Measurements from ENCODE around the gene EFTUD2.
A peak's percentile ranks its signal among the peaks of the same experiment; 100 is the strongest.

The EFTUD2 gene

DNA sequence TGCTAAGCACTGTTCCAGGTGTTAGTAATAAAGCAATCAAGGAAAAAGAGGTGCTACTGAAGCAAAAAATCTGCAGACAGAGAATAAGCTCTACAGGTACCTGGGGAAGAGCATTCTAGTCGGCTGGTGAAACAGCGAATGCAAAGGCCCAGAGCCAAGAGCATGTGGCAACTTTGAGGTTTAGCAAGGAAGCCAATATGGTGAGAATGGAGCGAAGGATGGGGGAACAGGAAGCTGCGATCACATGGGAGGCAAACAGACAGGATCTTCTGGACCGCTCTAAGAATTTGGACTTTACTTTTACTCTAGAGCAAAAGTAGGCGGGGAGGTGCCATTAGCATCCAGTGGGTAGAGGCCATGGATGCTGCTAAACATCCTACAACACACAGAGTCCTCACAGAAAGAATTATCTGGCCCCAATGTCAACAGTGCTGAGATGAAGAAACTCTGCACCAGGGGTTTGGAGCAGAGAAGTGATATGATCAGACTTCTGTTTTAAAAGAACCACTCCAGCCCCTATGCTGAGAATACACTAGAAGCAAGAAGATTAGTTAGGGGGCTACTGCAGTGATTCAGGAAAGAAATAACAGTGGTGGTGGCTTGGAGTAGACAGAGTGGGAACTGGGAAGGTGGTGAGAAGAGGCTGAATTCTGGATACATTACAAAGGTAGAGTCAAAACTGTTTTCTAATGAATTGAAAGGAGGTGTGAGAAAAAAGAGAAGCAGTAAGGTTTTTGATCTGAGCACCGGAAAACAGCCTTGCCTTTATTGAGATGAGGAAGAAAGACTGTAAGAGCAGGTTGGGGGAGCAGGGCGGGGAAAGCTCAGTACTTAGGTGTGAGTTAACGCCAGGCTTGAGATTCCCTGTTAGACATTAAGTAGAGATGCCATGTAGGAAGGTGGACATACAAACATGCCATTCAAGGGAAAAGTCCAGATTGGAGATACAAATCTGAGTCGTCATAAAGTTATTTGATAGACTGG, 11.0 kb downstream of the EFTUD2 start:
- DNase-seq (ENCODE audit: low read depth): no peak

DNA sequence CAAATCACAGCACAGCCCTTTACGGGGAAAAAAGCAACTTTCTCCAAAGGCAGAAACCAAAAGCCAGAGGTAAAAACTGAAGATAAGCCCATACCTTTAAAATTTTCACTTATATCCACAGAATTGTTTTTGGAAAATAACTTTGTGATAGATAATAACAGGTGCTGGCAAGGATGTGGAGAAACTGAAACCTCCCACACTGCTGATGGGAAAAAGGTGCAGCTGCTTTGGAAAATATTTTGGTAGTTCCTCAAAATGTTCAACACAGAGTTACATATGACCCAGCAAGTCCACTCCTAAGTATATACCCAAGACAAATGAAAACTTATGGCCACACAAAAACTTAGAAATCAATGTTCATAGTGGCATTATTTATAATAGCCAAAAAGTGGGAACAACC, 12.2 kb downstream of the EFTUD2 start:
- no peak for DNase-seq (ENCODE audit: low read depth)

DNA sequence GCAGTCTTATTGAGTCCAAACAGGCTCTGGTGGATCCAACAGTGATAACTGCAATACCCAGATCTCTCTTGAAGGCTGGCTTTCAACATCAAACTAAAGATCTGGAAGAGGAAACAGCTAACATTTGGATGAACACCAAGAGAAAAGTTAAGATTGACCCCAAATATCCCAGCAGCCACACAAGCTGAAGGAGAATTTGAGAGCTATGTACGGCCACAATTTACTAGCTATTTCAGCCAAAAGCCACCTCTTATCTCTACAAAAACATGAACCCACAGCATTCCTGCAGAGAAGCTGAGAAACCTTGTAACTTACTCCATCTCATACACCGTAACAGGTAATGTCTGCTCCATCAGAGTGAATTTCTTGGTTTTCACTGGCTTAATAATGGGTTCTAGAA, 14.3 kb downstream of the EFTUD2 start:
- DNase-seq (ENCODE audit: low read depth): no peak

DNA sequence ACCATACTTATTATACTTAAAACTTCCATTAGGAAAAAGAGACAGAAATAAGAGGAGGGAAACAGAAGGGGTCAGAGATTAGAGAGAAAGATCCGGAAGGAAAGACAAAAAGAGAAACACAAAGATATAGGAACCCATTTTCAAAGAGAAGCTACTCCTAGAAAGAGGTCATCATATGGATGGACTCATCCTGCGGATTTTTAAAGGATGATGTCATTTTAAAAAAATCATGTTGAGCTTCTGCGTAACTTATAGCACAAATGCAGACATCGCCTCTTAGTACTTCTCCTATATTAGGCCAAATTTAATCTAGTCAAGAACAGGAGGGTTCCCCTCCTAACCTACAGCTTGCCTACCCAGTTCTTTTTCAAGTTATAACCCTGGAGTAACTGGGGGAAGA, 18.1 kb downstream of the EFTUD2 start:
- no peak for DNase-seq (ENCODE audit: low read depth)

DNA sequence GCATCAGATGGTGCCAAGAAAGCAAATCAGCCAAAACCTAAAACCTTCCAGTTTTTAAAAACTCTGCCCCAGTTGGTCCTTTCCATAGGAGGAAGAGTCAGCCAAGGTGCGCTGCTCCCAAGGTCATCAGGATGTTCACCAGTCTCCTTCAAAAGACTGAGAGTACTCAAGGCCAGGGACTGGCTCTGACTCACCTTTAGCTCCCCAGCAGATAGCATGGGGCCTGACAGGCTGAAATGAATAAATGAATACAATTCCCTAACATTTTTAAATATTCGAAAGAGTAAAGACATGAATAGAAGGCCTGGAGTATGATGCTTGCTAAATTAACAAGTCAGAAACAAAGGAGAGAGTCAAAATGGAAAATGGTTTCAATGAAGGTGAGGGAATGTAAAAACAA, 19.2 kb downstream of the EFTUD2 start:
- no peak for DNase-seq (ENCODE audit: low read depth)

DNA sequence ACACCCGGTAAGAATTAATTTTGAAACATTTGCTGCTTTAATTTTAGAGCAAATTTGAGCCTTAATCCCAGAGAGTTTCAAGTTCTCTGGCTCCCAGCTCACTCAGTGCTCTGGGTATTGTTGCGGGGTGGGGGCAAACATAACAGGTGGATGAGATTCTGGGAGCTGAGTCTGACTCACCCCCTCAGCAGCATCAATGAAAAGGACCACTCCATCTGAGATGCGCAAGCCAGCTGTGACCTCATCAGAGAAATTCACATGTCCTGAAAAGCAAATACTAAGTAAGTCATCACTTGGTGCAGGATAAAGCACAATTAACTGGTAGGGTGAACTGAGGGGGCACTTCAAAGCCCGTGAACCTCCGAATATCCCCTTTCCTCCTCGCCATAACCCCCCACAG, 19.9 kb downstream of the EFTUD2 start:
- DNase-seq (ENCODE audit: low read depth): no peak

DNA sequence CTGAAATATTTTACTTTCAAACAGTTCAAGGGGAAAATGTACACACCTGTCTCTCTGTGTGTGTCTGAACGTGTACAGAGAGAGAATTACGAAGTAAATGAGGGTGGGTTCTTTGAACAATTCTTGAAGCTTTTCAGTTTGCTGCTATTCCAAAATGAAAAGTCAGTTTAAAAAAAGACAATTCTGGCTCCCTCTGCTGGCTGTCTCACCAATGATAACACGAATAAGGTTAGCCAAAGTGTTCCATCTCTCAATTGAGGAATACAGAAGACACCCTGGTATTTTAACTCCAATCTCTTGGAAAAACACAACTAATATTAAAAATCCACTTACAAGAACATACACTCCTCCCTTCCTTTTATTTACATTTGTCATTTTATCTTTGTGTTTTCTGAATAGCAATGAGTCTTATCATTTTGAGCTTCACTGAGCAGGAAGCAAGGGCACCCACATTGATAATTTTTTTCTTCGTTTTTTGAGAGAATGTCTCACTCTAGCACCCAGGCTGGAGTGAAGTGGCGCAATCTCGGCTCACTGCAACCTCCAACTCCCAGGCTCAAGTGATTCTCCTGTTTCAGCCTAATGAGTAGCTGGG, 20.5 kb downstream of the EFTUD2 start:
- DNase-seq (ENCODE audit: low read depth): no peak

DNA sequence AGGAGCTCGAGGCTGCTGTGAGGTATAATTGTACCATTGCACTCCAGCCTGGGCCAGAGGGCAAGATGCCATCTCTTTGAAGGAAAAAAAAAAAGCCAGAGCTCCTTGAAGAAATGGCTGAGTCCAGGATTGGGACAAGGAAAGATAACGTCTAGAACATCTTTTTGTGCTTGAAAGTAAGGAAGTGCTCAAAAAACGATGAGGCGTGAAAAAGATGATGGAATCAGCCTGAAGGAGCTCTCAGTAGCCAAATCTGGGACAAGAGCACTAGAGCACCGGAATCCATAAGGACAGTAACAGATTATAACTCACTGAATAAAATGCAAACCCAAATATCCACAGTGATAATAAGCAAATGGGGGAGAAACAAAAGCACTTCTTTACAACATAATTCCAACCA, 22.1 kb downstream of the EFTUD2 start:
- no peak for DNase-seq (ENCODE audit: low read depth)

DNA sequence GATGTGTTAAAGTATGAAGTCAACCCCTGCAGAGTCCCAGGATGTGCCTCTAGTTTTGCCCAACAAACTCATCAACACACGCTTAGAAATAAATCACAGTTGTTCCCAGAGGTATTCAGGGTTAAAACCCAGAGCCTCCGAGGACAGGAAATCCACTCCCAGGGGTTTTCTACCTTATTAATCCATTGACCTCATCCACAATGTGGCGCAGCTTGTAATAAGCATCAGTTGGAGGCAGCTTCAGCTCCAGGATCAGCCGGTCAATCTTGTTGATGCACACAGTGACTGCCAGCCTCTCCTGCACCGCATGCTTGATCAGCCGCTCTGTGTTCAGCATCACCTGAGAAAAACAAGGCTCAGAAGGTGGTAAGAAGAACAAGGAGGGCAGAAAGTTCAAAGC, 23.5 kb downstream of the EFTUD2 start:
- DNase-seq (ENCODE audit: low read depth): no peak

DNA sequence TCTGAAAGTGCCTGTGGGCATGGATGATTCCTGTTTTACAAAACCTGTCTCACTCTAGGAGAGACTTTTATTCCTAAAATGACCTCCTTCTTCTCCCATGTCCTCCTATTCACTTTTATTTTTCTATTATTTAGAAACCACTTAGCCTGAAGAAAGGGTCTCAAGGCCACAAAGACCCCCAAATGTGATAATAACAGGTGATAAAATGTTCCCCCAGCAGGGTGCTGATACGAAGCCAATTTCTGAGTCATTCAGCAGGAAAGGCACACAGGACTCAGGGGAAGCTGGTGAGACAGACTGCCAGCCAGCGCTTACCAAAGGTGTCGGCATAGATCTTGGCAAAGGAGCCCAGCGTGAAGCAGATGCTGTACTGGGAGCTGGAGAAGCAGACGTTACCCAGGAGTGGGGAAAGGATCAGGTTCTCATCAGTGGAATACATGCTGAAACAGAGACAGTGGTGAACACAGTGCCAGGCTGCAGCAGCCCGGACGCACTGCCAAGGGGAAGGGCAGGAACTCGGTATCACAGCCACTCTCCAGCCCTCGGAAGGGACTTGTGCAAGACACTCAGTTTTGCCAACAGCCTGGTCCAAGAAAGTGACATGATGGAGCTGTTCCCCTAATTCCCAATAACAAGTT, 27.0 kb downstream of the EFTUD2 start:
- no peak for DNase-seq (ENCODE audit: low read depth)

DNA sequence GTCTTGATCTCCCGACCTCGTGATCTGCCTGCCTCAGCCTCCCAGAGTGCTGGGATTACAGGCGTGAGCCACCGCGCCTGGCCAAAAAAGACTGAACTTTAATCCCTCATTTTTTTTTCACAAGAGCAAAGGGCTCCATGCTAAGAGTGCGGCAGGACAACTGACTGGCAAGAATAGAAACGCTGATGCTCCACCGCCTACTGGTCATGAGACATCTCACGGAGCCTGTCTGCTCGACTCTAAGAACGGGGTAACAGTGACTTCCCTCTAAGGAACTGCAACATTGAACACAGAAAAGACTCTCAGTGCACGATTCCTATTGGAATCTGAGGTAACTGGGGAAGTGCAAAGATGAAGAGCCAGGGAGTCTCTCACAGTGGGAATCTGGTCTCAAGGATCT, 27.7 kb downstream of the EFTUD2 start:
- DNase-seq (ENCODE audit: low read depth): no peak

DNA sequence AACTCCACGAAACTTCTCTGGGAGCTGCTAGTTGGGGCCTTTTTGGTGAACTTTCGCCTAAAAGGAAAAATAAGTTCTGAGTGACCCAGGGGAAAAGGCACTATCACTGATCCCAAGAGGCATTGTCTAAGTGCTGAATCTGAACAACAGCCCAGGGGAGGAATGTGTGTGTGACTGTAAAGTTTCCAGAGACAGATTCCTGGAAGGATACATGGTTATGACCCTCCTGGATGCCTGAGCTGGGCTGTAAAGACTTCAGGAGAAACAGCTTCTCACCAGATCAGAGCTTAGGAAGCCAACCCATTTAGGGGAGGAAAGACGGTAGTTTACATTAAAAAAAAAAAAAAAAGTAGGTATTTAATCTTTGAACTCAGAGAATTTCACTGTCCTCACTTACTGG, 31.4 kb downstream of the EFTUD2 start:
- no peak for DNase-seq (ENCODE audit: low read depth)

DNA sequence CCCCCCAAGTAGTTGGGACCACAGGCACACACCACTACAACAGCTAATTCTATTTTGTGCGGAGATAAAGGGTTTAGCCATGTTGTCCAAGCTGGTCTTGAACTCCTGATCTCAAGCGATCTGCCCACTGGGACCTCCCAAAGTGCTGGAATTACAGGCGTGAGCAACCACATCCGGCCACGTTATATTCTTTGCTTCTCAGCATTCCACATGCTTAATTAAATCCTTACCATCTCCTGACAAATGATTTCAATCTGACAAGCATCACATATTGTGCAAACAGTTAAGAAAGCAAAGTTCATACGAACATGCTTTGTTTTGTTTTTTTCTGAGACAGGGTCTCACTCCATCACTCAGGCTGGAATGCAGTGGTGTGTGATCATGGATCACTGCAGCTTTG, 33.3 kb downstream of the EFTUD2 start:
- DNase-seq (ENCODE audit: low read depth): no peak

DNA sequence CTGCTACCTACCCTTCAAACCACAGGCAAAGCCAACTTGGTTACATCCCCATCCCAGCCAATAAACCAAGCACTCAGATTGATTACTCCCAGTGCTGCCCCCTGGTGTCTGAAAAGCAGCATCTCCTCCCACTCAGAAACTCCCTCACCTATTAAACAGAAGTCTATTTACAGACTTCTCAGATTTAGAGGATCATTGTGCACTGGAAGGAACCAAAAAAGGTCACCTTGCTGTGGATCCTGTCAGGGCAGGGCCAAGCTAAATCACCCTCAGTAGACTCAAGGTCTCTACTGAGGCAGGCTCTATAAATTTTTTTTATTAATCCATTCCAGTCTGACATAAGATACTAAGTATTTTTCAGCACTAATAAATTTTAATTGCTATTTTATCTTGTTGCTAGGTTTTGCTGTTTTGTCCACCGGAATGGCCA, 34.0 kb downstream of the EFTUD2 start:
- peak; percentile 32 for DNase-seq (ENCODE audit: low read depth)

DNA sequence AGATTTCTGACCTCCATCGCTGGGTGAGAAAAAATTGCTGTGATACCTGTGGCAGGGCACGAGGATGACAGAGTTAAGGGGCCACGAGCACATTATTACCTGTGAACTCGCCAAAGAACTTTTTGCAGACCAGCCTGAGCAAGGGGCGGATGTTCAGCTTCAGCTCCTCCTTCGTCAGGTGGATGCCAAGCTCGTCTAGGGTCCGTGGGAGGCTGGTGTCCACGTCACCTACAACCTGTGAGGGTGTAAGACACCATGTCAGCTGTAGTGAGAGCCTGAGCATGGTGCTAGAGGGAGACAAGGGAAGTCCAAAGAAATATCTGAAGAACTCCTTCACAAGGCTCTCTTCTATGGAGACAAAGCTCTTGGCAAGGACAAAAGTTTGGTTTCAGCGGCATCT, 34.4 kb downstream of the EFTUD2 start:
- DNase-seq (ENCODE audit: low read depth): no peak

DNA sequence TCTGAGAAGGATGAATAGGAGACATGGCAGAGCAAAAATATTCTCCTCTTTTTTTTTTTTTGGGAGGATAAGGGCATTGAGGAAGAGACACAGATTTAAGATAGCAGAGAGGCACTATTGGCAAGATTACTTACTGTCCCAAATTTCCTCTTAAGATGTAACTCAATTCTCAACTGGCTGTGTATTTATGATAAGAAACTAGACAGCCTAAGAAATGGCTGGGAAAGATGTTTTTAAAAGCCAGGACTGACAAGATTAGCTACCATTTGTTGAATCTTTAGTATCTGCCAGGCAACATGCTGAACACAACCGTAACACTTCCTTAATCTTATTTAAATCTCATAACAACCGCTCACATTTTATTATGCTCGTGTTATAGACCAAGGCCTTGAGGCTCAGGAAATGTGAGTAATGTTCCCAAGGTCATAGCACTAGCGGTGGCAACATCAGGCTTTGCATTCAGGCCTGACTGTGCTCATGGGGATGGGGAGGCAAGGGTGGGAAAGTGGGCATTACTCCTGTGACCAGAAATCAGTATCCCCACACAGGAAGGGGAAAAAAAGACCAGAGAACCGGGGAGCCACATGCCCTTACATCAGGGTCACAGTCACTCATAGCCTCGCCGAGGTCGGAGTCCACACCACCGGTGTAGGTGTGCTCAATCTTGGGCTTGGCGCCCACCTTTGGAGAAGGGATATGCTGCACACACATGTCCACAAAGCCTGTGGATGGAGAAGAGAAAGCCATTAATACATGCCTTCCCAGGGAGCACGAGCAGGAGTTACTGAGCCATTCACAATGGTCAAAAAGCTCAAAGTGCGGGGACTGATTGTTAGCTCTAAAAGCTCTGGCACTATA, 36.0 kb downstream of the EFTUD2 start:
- no peak for DNase-seq (ENCODE audit: low read depth)

DNA sequence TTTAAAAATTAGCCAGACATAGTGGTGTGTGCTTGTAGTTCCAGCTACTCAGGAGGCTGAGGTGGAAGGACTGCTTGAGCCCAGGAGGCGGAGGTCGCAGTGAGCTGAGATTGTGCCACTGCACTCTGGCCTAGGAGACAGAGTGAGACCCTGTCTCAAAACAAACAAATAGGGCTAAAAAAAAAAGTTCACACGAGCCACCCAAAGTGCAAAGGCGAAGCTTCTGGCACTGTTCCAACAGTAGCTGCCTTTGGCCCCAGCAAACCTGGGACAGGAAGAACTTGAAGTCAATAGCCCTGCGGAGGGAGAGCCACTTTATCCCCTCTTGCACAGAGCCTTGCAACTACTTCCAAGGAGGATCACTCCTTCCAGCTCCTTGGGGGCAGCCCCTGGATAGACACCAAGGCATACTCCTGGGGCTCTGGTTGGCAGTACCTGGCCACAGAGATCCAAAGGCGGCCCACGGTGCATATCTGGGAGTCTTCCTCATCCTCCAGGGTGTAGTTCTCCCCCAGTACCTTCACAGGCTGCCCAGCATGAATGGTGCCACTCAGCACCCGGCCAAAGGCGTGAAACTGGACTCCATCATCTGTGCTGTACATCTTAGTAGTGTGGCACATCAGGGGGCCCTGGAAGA, 36.8 kb downstream of the EFTUD2 start:
- no peak for DNase-seq (ENCODE audit: low read depth)

DNA sequence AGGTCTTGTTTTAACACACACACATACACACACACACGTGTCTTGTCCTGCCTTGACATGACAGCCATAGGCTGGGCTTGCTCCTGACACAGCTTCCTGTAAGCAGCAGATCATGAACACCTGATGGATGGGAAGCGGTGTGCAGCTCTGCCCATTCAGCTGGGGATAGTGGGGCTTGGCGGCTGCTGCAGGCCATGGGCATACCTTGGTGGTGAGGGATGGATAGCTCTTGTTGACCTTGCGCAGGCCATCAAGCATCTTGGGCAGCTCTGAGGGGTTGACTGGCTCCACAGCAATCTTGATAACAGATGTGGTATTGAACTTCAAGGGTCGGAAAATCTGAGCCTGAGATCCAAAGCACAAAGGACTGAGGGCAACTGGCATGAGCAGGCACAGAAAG, 39.5 kb downstream of the EFTUD2 start:
- DNase-seq (ENCODE audit: low read depth): no peak

DNA sequence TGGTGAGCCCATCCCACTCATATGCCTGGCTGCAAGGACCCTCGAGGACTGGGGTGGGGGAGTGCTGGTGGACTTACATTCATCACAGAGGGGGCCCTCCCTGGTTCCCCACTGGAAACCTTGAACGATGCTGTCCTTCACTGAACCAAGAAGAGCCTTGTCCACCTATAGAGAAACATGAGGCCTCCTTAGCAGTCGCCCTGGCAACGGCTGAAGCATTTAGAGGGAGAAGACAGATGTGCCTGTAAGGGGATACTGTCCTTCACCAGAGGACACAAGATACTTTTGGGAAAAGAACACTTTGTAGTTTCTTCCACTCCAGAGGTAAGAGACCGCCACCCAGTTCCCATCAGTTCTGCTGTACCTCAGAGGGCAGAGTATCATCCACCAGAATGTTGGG, 45.1 kb downstream of the EFTUD2 start:
- DNase-seq (ENCODE audit: low read depth): no peak

DNA sequence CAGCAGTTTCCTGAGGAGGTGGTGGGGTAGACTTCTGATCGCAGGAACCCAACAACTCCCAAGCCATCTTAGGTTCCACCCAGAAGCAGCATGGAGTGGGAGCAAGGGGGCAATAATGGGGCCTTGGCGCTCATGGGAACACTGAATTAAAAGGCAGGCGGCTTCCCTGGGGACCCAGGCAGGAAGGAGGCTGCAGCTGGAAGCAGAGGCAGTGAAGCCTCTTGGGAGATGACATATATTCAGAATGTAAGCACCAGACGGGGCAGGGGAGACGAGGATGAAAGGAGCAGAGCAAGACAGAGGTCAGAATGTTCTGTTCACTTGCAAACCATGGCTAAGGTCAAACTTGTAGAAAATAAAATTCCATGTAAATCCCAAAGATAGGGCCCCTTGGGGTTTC, 48.6 kb downstream of the EFTUD2 start:
- no peak for DNase-seq (ENCODE audit: low read depth)

DNA sequence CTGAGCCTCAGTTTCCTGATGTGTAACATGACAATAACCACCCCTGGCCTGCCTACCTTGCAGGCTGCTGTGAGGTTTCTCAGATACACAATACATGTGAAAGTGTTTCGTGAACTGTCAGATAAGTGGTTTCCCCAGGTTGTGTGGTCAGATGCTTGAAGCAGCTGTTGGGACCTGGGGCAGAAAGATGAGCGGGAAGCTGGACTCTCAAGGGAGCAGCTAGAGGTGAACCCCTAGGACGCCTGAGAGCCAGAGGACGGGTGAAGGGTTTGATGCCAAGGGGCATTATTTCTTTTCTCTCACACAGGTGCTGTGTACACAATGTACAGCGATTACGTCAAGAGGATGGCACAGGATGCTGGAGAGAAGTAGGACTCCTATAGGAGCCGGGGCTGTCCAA, 49.2 kb downstream of the EFTUD2 start:
- no peak for DNase-seq (ENCODE audit: low read depth)

Data from CMK (cell line).